Neutrophil (primary cell): ENCODE measurements around the gene CMC1.
"Not testable (repeated sequence)": the region's sequence is repeated elsewhere in the genome, so short reads cannot be mapped to it uniquely, and the experiment has no call there.

Experiments used
- H3K27ac ChIP-seq: fragments of 200-600 bp; sonication (generic); 2 replicates; pipeline ENCODE4 v1.5.1; 2016; ENCODE audit warnings: mild to moderate bottlenecking, moderate library complexity
- H3K27me3 ChIP-seq: fragments of 200-600 bp; sonication (generic); 2 replicates; pipeline ENCODE4 v1.6.0; 2016; ENCODE audit warnings: mild to moderate bottlenecking
- H3K36me3 ChIP-seq: fragments of 200-600 bp; sonication (generic); 2 replicates; pipeline ENCODE4 v1.5.1; 2017
- H3K4me1 ChIP-seq, 2 experiments: fragments of 200-600 bp in 1 of 2; sonication (generic) in 1 of 2; 1 replicate in 1 of 2; 2 replicates in 1 of 2; pipeline versions ENCODE4 v1.5.1 to v1.6.1; 2013 to 2016; ENCODE audit warnings: low read depth in 1 of 2, low read length in 1 of 2, mild to moderate bottlenecking in 1 of 2, moderate library complexity in 1 of 2; ENCODE audit not compliant: control insufficient read depth in 1 of 2, insufficient read depth in 1 of 2
- H3K4me3 ChIP-seq, 2 experiments: fragments of 200-600 bp in 1 of 2; sonication (generic) in 1 of 2; 1 replicate in 1 of 2; 2 replicates in 1 of 2; pipeline ENCODE4 v1.5.1; 2013 to 2016; ENCODE audit warnings: low read depth in 1 of 2, low read length in 1 of 2, mild to moderate bottlenecking in 1 of 2, moderate library complexity in 1 of 2
- H3K9me3 ChIP-seq: fragments of 200-600 bp; sonication (generic); 2 replicates; pipeline ENCODE4 v1.5.1; 2016
- CTCF ChIP-seq: fragments of 200-600 bp; sonication (generic); IDR thresholded peaks from 2 replicates; pipeline ENCODE4 v1.5.1; 2016; ENCODE audit warnings: antibody characterized with exemption

Gene CMC1

DNA sequence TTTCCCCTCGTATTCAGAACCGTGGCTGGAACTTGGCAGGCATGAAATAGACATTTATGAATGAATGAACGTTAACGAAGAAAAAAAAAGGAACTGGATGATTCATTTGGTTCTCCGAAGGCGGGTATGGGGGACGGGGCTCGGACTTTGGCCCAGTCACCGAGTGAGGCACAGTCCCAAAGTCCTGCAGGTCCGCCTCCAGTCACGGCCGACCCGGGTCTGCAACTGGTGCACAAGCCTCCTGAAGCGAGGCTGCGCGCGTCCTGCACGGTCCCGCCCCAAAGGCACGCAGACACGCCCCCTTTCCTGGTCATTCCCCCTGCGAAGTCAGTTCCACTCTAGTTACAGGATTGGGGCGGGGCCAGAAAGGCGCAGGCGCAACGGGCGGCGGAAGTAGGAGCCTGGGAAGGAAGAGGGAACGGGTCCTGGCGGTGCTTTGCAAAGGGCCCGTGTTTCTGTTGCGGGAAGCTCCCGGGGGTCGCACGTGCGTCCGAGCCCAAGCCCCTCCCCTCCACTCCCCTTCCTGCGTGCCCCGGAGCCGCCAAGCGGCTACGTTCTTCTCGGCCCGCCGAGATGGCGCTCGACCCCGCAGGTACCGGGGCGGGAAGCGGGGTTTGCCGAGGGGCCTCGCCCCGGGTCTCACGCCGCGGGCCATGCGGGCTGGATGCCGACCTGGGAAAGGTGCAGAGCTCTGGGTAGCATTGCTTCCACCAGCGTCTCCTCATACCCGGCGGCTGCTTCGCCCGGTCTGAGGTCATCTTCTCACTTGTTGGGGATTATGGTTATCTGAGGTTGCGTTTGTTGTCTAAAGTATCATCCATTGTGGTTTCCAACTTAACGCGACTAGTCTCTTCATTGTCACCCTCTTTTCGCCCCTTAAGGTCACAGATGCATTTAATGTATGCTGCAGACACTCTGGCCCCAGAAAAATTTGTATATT, at the start of gene CMC1:
Gene CMC1, plus strand, starts transcription at position 399 of the 940 bp plus-strand sequence. Its CDS starts 175 bp downstream, at position 574.
- peaks cover 13 to 14% of the 10 kb centered on the region in 2 experiments for H3K4me1 ChIP-seq
- no peaks in the 10 kb centered on the region for H3K36me3 ChIP-seq
- H3K9me3 ChIP-seq: no peaks in the 10 kb centered on the region
- TF ChIP-seq CTCF: no peak
- H3K27me3 ChIP-seq: no peaks in the 10 kb centered on the region
- H3K4me3 ChIP-seq: peak within 1 kb of the TSS; percentile 78 to 80
- H3K27ac ChIP-seq: peak within 1 kb of the TSS; percentile 24

DNA sequence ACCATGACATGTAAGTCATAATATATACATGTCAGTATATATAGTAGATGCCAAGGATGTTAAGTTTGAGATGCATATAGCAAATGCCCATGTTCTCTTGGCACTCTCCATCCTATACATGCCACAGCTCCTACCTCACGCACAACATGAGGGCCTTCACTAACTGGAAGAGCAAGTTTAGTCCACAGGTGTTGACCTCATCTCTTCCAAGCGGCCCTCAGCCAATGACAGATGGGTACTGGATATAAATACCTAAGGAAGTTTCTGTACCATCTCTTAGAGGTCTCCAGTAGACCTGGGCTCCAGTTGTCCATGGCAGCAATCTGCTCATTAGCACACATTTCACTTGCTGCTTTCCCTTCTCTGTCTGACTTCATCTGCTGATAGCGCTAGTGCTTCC, 43.3 kb upstream of the CMC1 start:
- no peak overlapping the region for H3K4me3 ChIP-seq
- no peaks in the 10 kb centered on the region for H3K27me3 ChIP-seq
- no peaks in the 10 kb centered on the region for H3K4me1 ChIP-seq
- no peaks in the 10 kb centered on the region for H3K36me3 ChIP-seq
- no peak for TF ChIP-seq CTCF
- H3K27ac ChIP-seq: no peak overlapping the region
- H3K9me3 ChIP-seq: no peaks in the 10 kb centered on the region

DNA sequence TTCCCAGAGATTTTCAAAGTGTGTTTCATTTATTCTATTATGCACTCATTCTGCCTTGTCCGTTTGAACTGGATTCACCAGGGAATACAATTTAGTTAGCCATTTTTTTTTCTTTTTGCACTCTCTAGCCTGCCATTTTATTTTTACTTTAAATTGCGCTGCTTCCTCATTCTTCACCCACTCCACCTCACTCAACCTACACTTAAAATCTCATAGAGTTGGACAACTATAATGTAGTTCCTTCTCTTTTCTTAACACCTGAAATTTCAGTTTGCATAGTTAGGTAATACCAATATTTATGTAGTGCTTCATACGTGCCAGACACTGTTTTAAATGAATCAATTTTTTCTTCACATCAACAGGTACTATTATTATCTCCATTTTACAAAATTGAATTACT, 42.4 kb upstream of the CMC1 start:
- no peaks in the 10 kb centered on the region for H3K36me3 ChIP-seq
- no peaks in the 10 kb centered on the region for H3K27me3 ChIP-seq
- TF ChIP-seq CTCF: no peak
- no peak overlapping the region for H3K4me3 ChIP-seq
- no peak overlapping the region for H3K27ac ChIP-seq
- H3K9me3 ChIP-seq: no peaks in the 10 kb centered on the region
- H3K4me1 ChIP-seq: no peaks in the 10 kb centered on the region

DNA sequence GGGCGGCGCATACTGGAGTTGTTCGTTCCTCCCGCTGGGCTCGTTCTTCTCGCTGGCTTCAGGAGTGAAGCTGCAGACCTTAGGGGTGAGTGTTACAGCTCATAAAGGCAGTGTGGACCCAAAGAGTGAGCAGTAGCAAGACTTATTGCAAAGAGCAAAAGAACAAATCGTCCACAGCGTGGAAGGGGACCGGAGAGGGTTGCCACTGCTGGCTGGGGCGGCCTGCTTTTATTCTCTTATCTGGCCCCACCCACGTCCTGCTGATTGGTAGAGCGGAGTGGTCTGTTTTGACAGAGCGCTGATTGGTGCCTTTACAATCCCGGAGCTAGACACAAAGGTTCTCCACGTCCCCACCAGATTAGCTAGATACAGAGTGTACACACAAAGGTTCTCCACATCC, 41.8 kb upstream of the CMC1 start:
- H3K4me1 ChIP-seq, H3K27ac ChIP-seq, H3K36me3 ChIP-seq, H3K9me3 ChIP-seq, H3K4me3 ChIP-seq, H3K27me3 ChIP-seq: not testable (repeated sequence)

GRCh38 chr3:28200366-28200848, 41.0 kb upstream of the CMC1 start:
- H3K9me3 ChIP-seq, H3K4me1 ChIP-seq, H3K4me3 ChIP-seq, H3K27ac ChIP-seq, H3K27me3 ChIP-seq, H3K36me3 ChIP-seq: not testable (repeated sequence)

- no peaks in the 10 kb centered on the region for H3K27me3 ChIP-seq
- no peak for TF ChIP-seq CTCF
- no peaks in the 10 kb centered on the region for H3K9me3 ChIP-seq
- no peaks in the 10 kb centered on the region for H3K4me1 ChIP-seq
- no peaks in the 10 kb centered on the region for H3K36me3 ChIP-seq
- H3K27ac ChIP-seq: no peak overlapping the region
- H3K4me3 ChIP-seq: no peak overlapping the region
These were observed 34.9 kb upstream of the CMC1 start for GRCh38 chr3:28206479-28206878.
